ENCODE results near the gene RGS7. TPM values are rescaled to one million over a fixed set of nuclear protein-coding genes. Genes with fewer than 3 reads are reported as not detected.

RGS7 gene
- total RNA-seq, 1 donor from 2014 or later: not detected

Other genes with a start within 250 kb of the RGS7 start
- 85.8 TPM in 2 replicates for gene FH, start 162.6 kb upstream of the RGS7 start, total RNA-seq
- 2.8 and 11.3 TPM in 2 replicates for gene KMO, start 175.2 kb upstream of the RGS7 start, total RNA-seq

Measured in renal cortical epithelial cell (primary cell).